Stimulated activated naive CD8-positive, alpha-beta T cell treated with anti-CD3 and anti-CD28 coated beads, Interleukin-15, amount 100 ng/mL, for 72 hours (primary cell): ENCODE results near the gene FKBP14.

Experiments
- ATAC-seq: fragments of 150-1000 bp; cut with Tn5 transposase; 2 replicates; pipeline ENCODE4 v1.10.0; 2021; ENCODE audit warnings: mild to moderate bottlenecking, moderate library complexity
- DNase-seq, 2 donors: peaks; one replicate each; pipeline ENCODE4 v3.0.0; 2021 to 2022
- H3K27ac Mint-ChIP-seq, 2 donors: one replicate each; pipeline ENCODE4 v1.8.0; 2022; ENCODE audit warnings: mild to moderate bottlenecking in 2 of 2, mixed read lengths in 2 of 2, moderate library complexity in 2 of 2
- H3K27me3 Mint-ChIP-seq: one replicate; pipeline ENCODE4 v1.8.0; 2022; ENCODE audit warnings: mixed read lengths
- H3K4me1 Mint-ChIP-seq: one replicate; pipeline ENCODE4 v1.8.0; 2022; ENCODE audit warnings: mild to moderate bottlenecking, mixed read lengths
- H3K4me3 Mint-ChIP-seq, 2 donors: one replicate each; pipeline ENCODE4 v1.8.0; 2022; ENCODE audit warnings: mild to moderate bottlenecking in 2 of 2, mixed read lengths in 2 of 2, moderate library complexity in 1 of 2
- H3K9me3 Mint-ChIP-seq, 2 donors: one replicate each; pipeline ENCODE4 v1.8.0; 2022; ENCODE audit warnings: mixed read lengths in 2 of 2

Gene FKBP14

DNA sequence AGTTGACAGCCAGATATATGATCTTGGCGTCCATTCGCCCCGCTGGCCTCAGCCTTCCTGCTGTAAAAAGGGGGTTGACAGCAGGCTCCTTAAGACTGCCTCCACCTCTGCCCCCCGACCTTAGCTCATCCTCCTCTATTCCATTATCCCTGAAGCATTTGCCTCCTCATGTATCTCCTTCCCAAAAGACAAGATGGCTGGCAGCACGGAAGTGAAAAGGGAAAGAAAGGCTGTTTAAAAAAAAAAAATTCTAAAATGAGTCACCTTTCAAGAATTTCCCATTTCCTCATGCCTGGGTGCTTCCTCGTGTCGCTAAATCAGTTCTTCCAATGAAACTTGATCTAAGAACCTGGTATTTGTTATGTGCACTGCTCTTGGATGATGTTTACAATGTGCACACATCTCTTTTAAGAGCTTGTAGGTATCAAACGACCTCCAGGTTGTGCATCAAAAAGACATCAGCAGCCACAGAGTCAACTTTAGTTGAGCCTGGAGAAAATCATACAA is 38.6 kb downstream of the FKBP14 start:
- Mint-ChIP-seq H3K27me3 (peaks cover 40% of the 10 kb centered on the region), H3K4me3 (peak overlapping the region; percentile 74 to 83), H3K4me1 (peaks cover 26% of the 10 kb centered on the region), H3K27ac (no peak overlapping the region), H3K9me3 (no peaks in the 10 kb centered on the region)
- DNase-seq (no peak), ATAC-seq (no peak)

DNA sequence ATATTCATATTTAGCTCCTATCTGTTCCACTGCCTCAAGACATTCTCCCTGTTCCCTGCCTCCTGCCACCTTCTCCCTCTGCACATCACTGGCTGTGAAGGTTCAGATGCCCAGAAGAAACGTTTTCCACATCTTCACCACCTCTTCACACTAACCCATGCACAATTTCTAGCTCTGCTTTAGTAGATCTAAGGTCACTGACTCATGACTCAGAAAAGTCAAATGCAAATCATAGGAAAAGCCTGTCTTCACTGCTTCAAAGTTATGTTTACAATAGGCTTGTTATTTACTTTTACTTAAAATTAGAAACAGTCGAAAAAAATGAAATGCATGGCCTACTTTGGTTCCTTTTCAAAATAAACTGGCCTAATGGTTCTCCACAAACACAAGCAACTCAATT is 39.4 kb downstream of the FKBP14 start:
- ATAC-seq (no peak), DNase-seq (no peak)
- no peak overlapping the region for H3K4me3 Mint-ChIP-seq
- peaks cover 37% of the 10 kb centered on the region for H3K27me3 Mint-ChIP-seq
- peaks cover 26% of the 10 kb centered on the region for H3K4me1 Mint-ChIP-seq
- H3K27ac Mint-ChIP-seq = no peak overlapping the region
- no peaks in the 10 kb centered on the region for H3K9me3 Mint-ChIP-seq

DNA sequence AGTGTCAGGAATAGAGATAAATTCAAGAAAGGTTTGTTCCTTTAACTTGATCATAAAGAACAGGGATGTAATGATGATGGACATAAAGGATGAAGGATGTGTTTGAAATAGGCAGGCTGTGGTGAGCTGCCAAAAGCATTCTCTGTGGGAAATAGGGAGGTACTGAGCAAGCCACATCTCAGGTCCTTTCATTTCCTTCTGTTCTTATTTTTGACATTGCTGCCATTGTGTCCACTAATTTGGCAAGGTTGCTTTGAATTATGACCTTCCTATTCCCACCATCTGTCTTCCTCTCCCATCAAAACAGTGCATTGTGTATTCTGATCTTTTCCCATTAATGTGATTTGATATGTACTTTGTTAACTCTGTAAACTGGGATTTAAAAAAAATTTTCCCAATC is 46.4 kb downstream of the FKBP14 start:
- DNase-seq = no peak
- no peak overlapping the region for H3K4me3 Mint-ChIP-seq
- no peaks in the 10 kb centered on the region for H3K27me3 Mint-ChIP-seq
- no peak overlapping the region for H3K27ac Mint-ChIP-seq
- H3K9me3 Mint-ChIP-seq = no peaks in the 10 kb centered on the region
- no peaks in the 10 kb centered on the region for H3K4me1 Mint-ChIP-seq
- no peak for ATAC-seq

DNA sequence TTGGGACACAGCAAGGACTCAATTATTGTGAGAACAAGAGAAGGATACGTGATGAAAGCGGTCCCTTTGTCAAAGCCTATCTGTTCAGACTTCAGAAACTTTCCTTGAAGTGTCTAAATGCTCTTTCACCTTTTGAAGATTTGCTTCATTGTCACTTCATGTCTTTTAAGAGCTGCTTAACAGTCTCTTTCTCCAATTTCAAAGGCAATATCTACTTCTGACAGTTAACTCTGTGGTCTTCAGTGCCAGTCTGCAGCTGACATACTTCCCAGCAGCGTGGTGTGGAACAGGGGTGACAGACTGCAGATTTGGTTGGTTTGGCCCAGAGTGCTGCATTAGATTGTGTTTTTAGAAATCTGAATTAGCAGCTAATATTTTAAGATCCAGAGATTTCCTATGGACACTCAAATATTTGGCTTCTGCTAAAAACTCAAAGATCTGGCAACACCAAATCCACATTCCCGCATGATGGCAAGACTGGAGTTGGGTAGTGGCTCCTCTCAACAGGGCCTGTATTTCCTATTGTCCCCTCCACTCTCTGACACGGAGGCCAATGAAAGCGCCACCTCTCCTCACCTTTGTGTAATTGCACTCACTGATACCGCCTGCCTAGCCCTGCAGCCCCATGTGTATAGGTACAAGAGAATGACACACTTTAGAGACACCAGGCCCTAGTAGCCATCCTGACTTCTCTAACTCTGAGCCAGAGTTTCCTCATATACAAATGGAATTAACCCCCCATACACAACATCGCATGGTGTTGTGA is 48.4 kb downstream of the FKBP14 start:
- ATAC-seq = peak; percentile 57
- no peaks in the 10 kb centered on the region for H3K27me3 Mint-ChIP-seq
- H3K4me3 Mint-ChIP-seq = no peak overlapping the region
- H3K9me3 Mint-ChIP-seq = no peaks in the 10 kb centered on the region
- no peak for DNase-seq
- no peak overlapping the region for H3K27ac Mint-ChIP-seq
- no peaks in the 10 kb centered on the region for H3K4me1 Mint-ChIP-seq

- ATAC-seq (no peak), DNase-seq (no peak)
- H3K9me3 Mint-ChIP-seq = no peaks in the 10 kb centered on the region
Observed at GRCh38 chr7:29976673-29977415, 49.7 kb downstream of the FKBP14 start.

DNA sequence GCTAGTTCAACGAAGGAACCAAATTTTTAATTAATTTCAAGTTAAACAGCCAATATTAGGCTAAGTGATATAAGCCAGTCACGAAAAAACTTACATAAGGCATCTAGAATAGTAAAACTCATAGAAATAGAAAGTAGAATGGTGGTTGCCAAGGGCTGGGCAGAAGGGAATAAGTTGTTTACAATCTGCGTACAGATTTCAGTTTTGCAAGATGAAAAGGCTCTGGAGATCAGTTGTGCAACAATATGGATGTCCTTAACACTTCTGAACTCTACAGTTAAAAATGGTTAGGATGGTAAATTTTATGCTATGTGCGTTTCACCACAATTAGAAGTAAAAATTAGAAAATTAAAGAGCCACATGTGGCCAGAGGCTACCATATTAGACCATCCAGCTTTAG is 50.2 kb downstream of the FKBP14 start:
- DNase-seq (no peak), ATAC-seq (no peak)
- no peaks in the 10 kb centered on the region for H3K9me3 Mint-ChIP-seq
- no peaks in the 10 kb centered on the region for H3K27me3 Mint-ChIP-seq
- no peak overlapping the region for H3K4me3 Mint-ChIP-seq
- H3K4me1 Mint-ChIP-seq = no peaks in the 10 kb centered on the region
- H3K27ac Mint-ChIP-seq = no peak overlapping the region

More at GRCh38 chr7:29976673-29977415, 49.7 kb downstream of the FKBP14 start:
- Mint-ChIP-seq H3K4me1 (no peaks in the 10 kb centered on the region), H3K27me3 (no peaks in the 10 kb centered on the region), H3K4me3 (no peak overlapping the region), H3K27ac (no peak overlapping the region)

- ATAC-seq (no peak), DNase-seq (no peak)
- H3K4me3 Mint-ChIP-seq = no peak overlapping the region
- no peaks in the 10 kb centered on the region for H3K27me3 Mint-ChIP-seq
- no peak overlapping the region for H3K27ac Mint-ChIP-seq
- no peaks in the 10 kb centered on the region for H3K9me3 Mint-ChIP-seq
- no peaks in the 10 kb centered on the region for H3K4me1 Mint-ChIP-seq
Observed at GRCh38 chr7:29975561-29975960, 50.9 kb downstream of the FKBP14 start.

DNA sequence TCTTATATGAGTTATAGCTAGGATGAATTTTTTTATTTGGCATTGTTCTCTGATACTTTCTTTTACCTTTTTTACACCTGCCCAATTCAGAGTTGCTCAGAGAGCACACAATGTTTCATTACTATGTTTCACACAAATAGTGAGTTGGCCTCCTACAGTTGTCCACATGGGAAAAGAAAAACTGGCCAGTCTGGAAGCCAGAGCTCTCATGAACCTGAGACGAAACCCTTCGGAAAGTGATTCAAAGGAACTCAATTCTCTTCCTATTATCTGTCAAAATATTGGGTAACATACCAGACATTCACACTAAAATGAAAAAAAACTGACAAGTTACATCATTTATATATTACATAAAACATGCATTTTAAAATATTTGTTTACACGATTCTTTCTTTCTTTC is 52.2 kb downstream of the FKBP14 start:
- H3K4me3 Mint-ChIP-seq = no peak overlapping the region
- no peak for ATAC-seq

GRCh38 chr7:29972315-29972669 is 54.2 kb downstream of the FKBP14 start:
- ATAC-seq (no peak), DNase-seq (no peak)
- no peaks in the 10 kb centered on the region for H3K9me3 Mint-ChIP-seq
- H3K27ac Mint-ChIP-seq = no peak overlapping the region
- no peak overlapping the region for H3K4me3 Mint-ChIP-seq
- peaks cover 12% of the 10 kb centered on the region for H3K4me1 Mint-ChIP-seq
- H3K27me3 Mint-ChIP-seq = no peaks in the 10 kb centered on the region

More for the DNA sequence above, 52.2 kb downstream of the FKBP14 start:
- no peak overlapping the region for H3K27ac Mint-ChIP-seq
- H3K9me3 Mint-ChIP-seq = no peaks in the 10 kb centered on the region
- H3K4me1 Mint-ChIP-seq = peaks cover 12% of the 10 kb centered on the region
- no peaks in the 10 kb centered on the region for H3K27me3 Mint-ChIP-seq
- DNase-seq = no peak

- H3K4me1 Mint-ChIP-seq = peaks cover 12% of the 10 kb centered on the region
- H3K9me3 Mint-ChIP-seq = no peaks in the 10 kb centered on the region
- no peaks in the 10 kb centered on the region for H3K27me3 Mint-ChIP-seq
- ATAC-seq (no peak), DNase-seq (no peak)
- no peak overlapping the region for H3K27ac Mint-ChIP-seq
- no peak overlapping the region for H3K4me3 Mint-ChIP-seq
Observed at GRCh38 chr7:29971566-29972314, 54.8 kb downstream of the FKBP14 start.

- H3K4me1 Mint-ChIP-seq = peaks cover 12% of the 10 kb centered on the region
- H3K4me3 Mint-ChIP-seq = no peak overlapping the region
Observed at GRCh38 chr7:29970158-29970557, 56.3 kb downstream of the FKBP14 start.

DNA sequence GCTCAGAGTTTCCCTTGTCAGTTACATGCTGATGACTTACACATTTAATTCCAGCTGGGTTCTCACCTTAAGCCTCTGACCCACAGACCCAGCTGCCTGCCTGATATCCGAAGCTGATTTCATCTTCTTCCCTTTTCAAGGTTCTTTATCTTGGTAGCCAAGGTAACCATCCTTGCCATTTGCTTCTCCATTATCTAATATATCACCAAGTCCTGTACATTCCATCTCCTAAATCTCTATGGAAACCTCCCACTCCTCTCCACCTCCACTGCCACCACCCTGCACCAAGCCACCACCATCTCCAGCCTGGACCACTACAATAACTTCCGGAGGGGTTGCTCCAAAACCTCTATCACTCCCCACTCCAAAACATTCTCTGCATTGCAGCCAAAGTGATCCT is 56.8 kb downstream of the FKBP14 start:
- peaks cover 12% of the 10 kb centered on the region for H3K4me1 Mint-ChIP-seq
- no peaks in the 10 kb centered on the region for H3K9me3 Mint-ChIP-seq
- DNase-seq (no peak), ATAC-seq (no peak)
- H3K4me3 Mint-ChIP-seq = no peak overlapping the region
- H3K27ac Mint-ChIP-seq = no peak overlapping the region
- H3K27me3 Mint-ChIP-seq = no peaks in the 10 kb centered on the region

More at GRCh38 chr7:29970158-29970557, 56.3 kb downstream of the FKBP14 start:
- DNase-seq (no peak), ATAC-seq (no peak)
- H3K27ac Mint-ChIP-seq = peak overlapping the region in 1 of 2 donors; percentile 8
- no peaks in the 10 kb centered on the region for H3K9me3 Mint-ChIP-seq
- no peaks in the 10 kb centered on the region for H3K27me3 Mint-ChIP-seq

DNA sequence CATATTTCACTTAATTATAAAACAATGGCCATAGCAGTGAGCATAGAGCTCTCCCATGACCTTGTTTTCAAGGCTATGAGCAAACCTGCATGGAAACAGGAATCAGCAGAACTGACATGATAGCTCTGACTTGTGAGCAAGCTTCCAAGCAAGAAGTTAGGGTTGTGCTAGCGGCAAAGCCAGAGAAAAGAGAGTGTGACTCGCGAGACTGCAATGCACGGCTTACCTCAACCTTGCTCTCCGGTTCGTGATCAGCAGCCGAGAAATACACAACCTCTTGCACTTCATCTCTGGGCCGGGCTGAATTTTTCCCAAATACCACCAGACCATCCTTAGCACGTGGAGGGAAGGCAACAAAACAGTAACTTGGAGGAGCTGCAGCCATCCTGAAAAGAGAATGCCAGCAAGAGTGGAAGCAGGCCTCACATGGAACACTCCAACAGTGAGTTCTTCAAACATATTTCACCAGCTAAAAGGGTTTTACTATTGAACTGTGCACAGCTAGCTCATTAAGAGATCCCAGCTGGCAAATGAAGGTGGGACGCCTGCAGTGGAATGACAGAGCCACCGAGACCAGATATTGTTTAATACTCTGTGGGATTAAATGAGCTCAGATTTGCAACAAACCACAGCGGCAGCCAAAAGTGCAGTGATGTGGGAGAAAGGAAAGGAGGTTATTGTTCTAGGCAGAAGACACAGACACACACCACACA is 57.7 kb downstream of the FKBP14 start:
- Mint-ChIP-seq H3K4me3 (no peak overlapping the region), H3K4me1 (peaks cover 12% of the 10 kb centered on the region), H3K9me3 (no peaks in the 10 kb centered on the region), H3K27ac (no peak overlapping the region), H3K27me3 (no peaks in the 10 kb centered on the region)
- DNase-seq (no peak), ATAC-seq (no peak)

DNA sequence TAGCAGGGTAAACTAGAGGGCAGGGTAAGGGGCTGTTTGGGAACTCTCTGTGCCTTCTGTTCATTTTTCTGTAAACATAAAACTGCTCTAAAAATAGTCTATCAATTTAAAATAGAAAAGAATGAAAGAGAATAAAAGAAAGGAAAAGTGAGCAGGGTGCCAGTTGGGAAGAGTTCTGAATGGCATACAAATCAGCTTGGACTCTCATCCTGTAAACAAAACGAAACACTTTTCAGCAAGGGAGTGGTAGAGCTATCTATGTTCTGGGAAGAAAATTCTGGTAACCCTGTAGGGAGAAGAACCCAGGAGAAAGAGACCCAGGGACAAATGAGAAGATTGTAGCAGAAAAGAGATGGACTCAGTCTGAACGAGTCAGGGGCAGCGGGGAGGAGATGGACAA is 61.5 kb downstream of the FKBP14 start:
- ATAC-seq = no peak
- no peaks in the 10 kb centered on the region for H3K27me3 Mint-ChIP-seq
- no peak for DNase-seq
- no peak overlapping the region for H3K4me3 Mint-ChIP-seq
- H3K9me3 Mint-ChIP-seq = no peaks in the 10 kb centered on the region
- H3K27ac Mint-ChIP-seq = peak overlapping the region in 1 of 2 donors; percentile 5
- H3K4me1 Mint-ChIP-seq = peaks cover 7% of the 10 kb centered on the region

GRCh38 chr7:29962035-29962434 is 64.5 kb downstream of the FKBP14 start:
- DNase-seq = no peak
- Mint-ChIP-seq H3K4me3 (no peak overlapping the region), H3K9me3 (no peaks in the 10 kb centered on the region), H3K27ac (no peak overlapping the region), H3K4me1 (peaks cover 6% of the 10 kb centered on the region), H3K27me3 (no peaks in the 10 kb centered on the region)
- ATAC-seq = no peak
